Measurements from ENCODE around the gene ENPP3. TPM values are rescaled to one million over a fixed set of nuclear protein-coding genes. Genes with fewer than 3 reads are reported as not detected.

Gene ENPP3
- total RNA-seq, 1 donor: not detected

- no peak overlapping the region for H3K4me3 ChIP-seq (ENCODE audit: low read depth, low read length)
- no peak for TF ChIP-seq CTCF (IDR thresholded peaks at IDR 0.05; ENCODE audit: insufficient read depth, low read depth, low read length)
Measured at GRCh38 chr6:131754088-131754487, 117.0 kb downstream of the ENPP3 start.

GRCh38 chr6:131754715-131755567, 117.8 kb downstream of the ENPP3 start:
- TF ChIP-seq CTCF (IDR thresholded peaks at IDR 0.05; ENCODE audit: insufficient read depth, low read depth, low read length): no peak
- H3K4me3 ChIP-seq (ENCODE audit: low read depth, low read length): no peak overlapping the region
- DNase-seq (ENCODE audit: low read depth): peak; percentile 60

More at GRCh38 chr6:131754088-131754487, 117.0 kb downstream of the ENPP3 start:
- peak; percentile 31 for DNase-seq (ENCODE audit: low read depth)

GRCh38 chr6:131755597-131755996, 118.5 kb downstream of the ENPP3 start:
- TF ChIP-seq CTCF (IDR thresholded peaks at IDR 0.05; ENCODE audit: insufficient read depth, low read depth, low read length): no peak
- H3K4me3 ChIP-seq (ENCODE audit: low read depth, low read length): no peak overlapping the region
- DNase-seq (ENCODE audit: low read depth): peak; percentile 44

- H3K4me3 ChIP-seq (ENCODE audit: low read depth, low read length): no peak overlapping the region
- no peak for TF ChIP-seq CTCF (IDR thresholded peaks at IDR 0.05; ENCODE audit: insufficient read depth, low read depth, low read length)
- no peak for DNase-seq (ENCODE audit: low read depth)
Measured at GRCh38 chr6:131756039-131756438, 118.9 kb downstream of the ENPP3 start.

- DNase-seq (ENCODE audit: low read depth): no peak
- no peak overlapping the region for H3K4me3 ChIP-seq (ENCODE audit: low read depth, low read length)
- no peak for TF ChIP-seq CTCF (IDR thresholded peaks at IDR 0.05; ENCODE audit: insufficient read depth, low read depth, low read length)
Measured at GRCh38 chr6:131758920-131759319, 121.8 kb downstream of the ENPP3 start.

- no peak overlapping the region for H3K4me3 ChIP-seq (ENCODE audit: low read depth, low read length)
- no peak for DNase-seq (ENCODE audit: low read depth)
- no peak for TF ChIP-seq CTCF (IDR thresholded peaks at IDR 0.05; ENCODE audit: insufficient read depth, low read depth, low read length)
Measured at GRCh38 chr6:131761060-131761761, 124.1 kb downstream of the ENPP3 start.
